H9 (cell line): ENCODE results near the gene MAP3K8. TPM values are rescaled to one million over a fixed set of nuclear protein-coding genes. Genes with fewer than 3 reads are reported as not detected.

ENCODE experiments used
- DNase-seq: peaks from one replicate; pipeline ENCODE4 v3.0.0-alpha.2; 2017
- H2AFZ ChIP-seq: one replicate; pipeline ENCODE4 v1.6.1; 2013; ENCODE audit warnings: mild to moderate bottlenecking, low read length, control low read depth, moderate library complexity
- H2AK5ac ChIP-seq: 2 replicates; pipeline ENCODE4 v1.6.1; 2013; ENCODE audit warnings: low read length, control low read depth, mixed read lengths; ENCODE audit not compliant: insufficient read length
- H2BK120ac ChIP-seq: one replicate; pipeline ENCODE4 v1.6.1; 2013; ENCODE audit warnings: low read depth, mild to moderate bottlenecking, low read length, control low read depth, inconsistent platforms; ENCODE audit not compliant: poor library complexity, severe bottlenecking
- H2BK12ac ChIP-seq: 2 replicates; pipeline ENCODE4 v1.6.1; 2013; ENCODE audit warnings: low read length, control low read depth, mixed read lengths, low read depth; ENCODE audit not compliant: insufficient read length
- H2BK15ac ChIP-seq: 2 replicates; pipeline ENCODE4 v1.6.1; 2013; ENCODE audit warnings: low read depth, low read length, control low read depth
- H2BK20ac ChIP-seq: one replicate; pipeline ENCODE4 v1.6.1; 2013; ENCODE audit warnings: low read depth, mild to moderate bottlenecking, low read length, control low read depth, inconsistent platforms; ENCODE audit not compliant: poor library complexity, severe bottlenecking
- H2BK5ac ChIP-seq: 2 replicates; pipeline ENCODE4 v1.6.1; 2013; ENCODE audit warnings: low read length, control low read depth, mixed read lengths; ENCODE audit not compliant: insufficient read length
- H3K14ac ChIP-seq: 2 replicates; pipeline ENCODE4 v1.6.1; 2013; ENCODE audit warnings: low read length, control low read depth; ENCODE audit not compliant: insufficient read depth
- H3K18ac ChIP-seq: 2 replicates; pipeline ENCODE4 v1.6.1; 2013; ENCODE audit warnings: low read depth, mild to moderate bottlenecking, mixed read lengths, low read length, control low read depth; ENCODE audit not compliant: insufficient read length
- H3K23ac ChIP-seq: 2 replicates; pipeline ENCODE4 v1.6.1; 2013; ENCODE audit warnings: low read length, control low read depth, mixed read lengths, low read depth; ENCODE audit not compliant: insufficient read length
- H3K23me2 ChIP-seq: 2 replicates; pipeline ENCODE4 v1.6.1; 2013; ENCODE audit warnings: low read depth, mild to moderate bottlenecking, mixed read lengths, low read length, control low read depth; ENCODE audit not compliant: insufficient read length, poor library complexity, severe bottlenecking
- H3K27ac ChIP-seq: 2 replicates; pipeline ENCODE4 v1.5.1; 2013; ENCODE audit warnings: low read length, control low read depth, mixed read lengths, low read depth; ENCODE audit not compliant: insufficient read length
- H3K27me3 ChIP-seq: 2 replicates; pipeline ENCODE4 v1.6.1; 2013; ENCODE audit warnings: low read length, control low read depth, inconsistent platforms; ENCODE audit not compliant: insufficient read depth
- H3K4ac ChIP-seq: 2 replicates; pipeline ENCODE4 v1.6.1; 2013; ENCODE audit warnings: low read depth, mild to moderate bottlenecking, control low read depth, inconsistent platforms, low read length, moderate library complexity
- H3K4me1 ChIP-seq: 2 replicates; pipeline ENCODE4 v1.6.1; 2013; ENCODE audit warnings: low read length, control low read depth, inconsistent platforms; ENCODE audit not compliant: insufficient read depth
- H3K4me2 ChIP-seq: 2 replicates; pipeline ENCODE4 v1.6.1; 2013; ENCODE audit warnings: low read length, control low read depth, mixed read lengths; ENCODE audit not compliant: insufficient read length, insufficient read depth
- H3K56ac ChIP-seq: 2 replicates; pipeline ENCODE4 v1.6.1; 2013; ENCODE audit warnings: low read depth, mild to moderate bottlenecking, mixed read lengths, low read length, control low read depth; ENCODE audit not compliant: insufficient read length
- H3K79me1 ChIP-seq: 2 replicates; pipeline ENCODE4 v1.6.1; 2013; ENCODE audit warnings: low read depth, mild to moderate bottlenecking, moderate library complexity, low read length, control low read depth, inconsistent platforms; ENCODE audit not compliant: insufficient read depth, poor library complexity, severe bottlenecking
- H3K79me2 ChIP-seq: 2 replicates; pipeline ENCODE4 v1.6.1; 2013; ENCODE audit warnings: low read length, control low read depth, inconsistent platforms; ENCODE audit not compliant: insufficient read depth
- H3K9ac ChIP-seq: 2 replicates; pipeline ENCODE4 v1.6.1; 2013; ENCODE audit warnings: low read length, control low read depth, mixed read lengths; ENCODE audit not compliant: insufficient read length; ENCODE audit errors: extremely low read depth
- H3K9me3 ChIP-seq: one replicate; pipeline ENCODE4 v1.6.1; 2013; ENCODE audit warnings: low read depth, low read length, inconsistent platforms; ENCODE audit not compliant: control insufficient read depth
- H3T11ph ChIP-seq: one replicate; pipeline ENCODE4 v1.6.1; 2013; ENCODE audit warnings: mild to moderate bottlenecking, low read length, control low read depth, inconsistent platforms
- H4K20me1 ChIP-seq: one replicate; pipeline ENCODE4 v1.6.1; 2013; ENCODE audit not compliant: control insufficient read depth, insufficient read length, insufficient read depth
- H4K5ac ChIP-seq: 2 replicates; pipeline ENCODE4 v1.6.1; 2013; ENCODE audit warnings: low read depth, mild to moderate bottlenecking, mixed read lengths, low read length, control low read depth; ENCODE audit not compliant: insufficient read length
- H4K8ac ChIP-seq: replicated peaks from 2 replicates; pipeline ENCODE4 v1.6.1; 2013; ENCODE audit warnings: low read length, control low read depth, mixed read lengths, low read depth; ENCODE audit not compliant: insufficient read length
- H4K91ac ChIP-seq: 2 replicates; pipeline ENCODE4 v1.6.1; 2013; ENCODE audit warnings: low read depth, mild to moderate bottlenecking, moderate library complexity, mixed read lengths, low read length, control low read depth; ENCODE audit not compliant: insufficient read length
- H3K27ac Mint-ChIP-seq, 3 experiments: 2 replicates in 2 of 3; 3 replicates in 1 of 3; pipeline ENCODE4 v1.8.0; 2020 to 2021; ENCODE audit warnings: mixed read lengths in 3 of 3, mild to moderate bottlenecking in 1 of 3, moderate library complexity in 1 of 3
- H3K27me3 Mint-ChIP-seq: 2 replicates; pipeline ENCODE4 v1.8.0; 2021; ENCODE audit warnings: low read depth, mild to moderate bottlenecking, moderate library complexity, mixed read lengths
- H3K36me3 Mint-ChIP-seq, 3 experiments: 2 replicates in 2 of 3; 3 replicates in 1 of 3; pipeline ENCODE4 v1.8.0; 2020 to 2021; ENCODE audit warnings: low read depth in 3 of 3, mixed read lengths in 3 of 3; ENCODE audit not compliant: insufficient read depth in 1 of 3
- H3K4me1 Mint-ChIP-seq, 2 experiments: 2 replicates each; pipeline ENCODE4 v1.8.0; 2020; ENCODE audit warnings: mixed read lengths in 2 of 2
- H3K4me3 Mint-ChIP-seq, 2 experiments: 2 replicates in 1 of 2; 3 replicates in 1 of 2; pipeline ENCODE4 v1.8.0; 2020 to 2021; ENCODE audit warnings: mild to moderate bottlenecking in 2 of 2, mixed read lengths in 2 of 2, moderate library complexity in 1 of 2
- H3K9me3 Mint-ChIP-seq, 2 experiments: 2 replicates in 1 of 2; 3 replicates in 1 of 2; pipeline ENCODE4 v1.8.0; 2020; ENCODE audit warnings: mild to moderate bottlenecking in 2 of 2, mixed read lengths in 2 of 2, moderate library complexity in 1 of 2
- total RNA-seq: library from RNA; stranded (reverse); gene quantifications from 2 replicates; pipeline ENCODE4 v1.2.1, GENCODE V29; 2021
- TF ChIP-seq, protein P1 (sequence below): fragments of 200-600 bp; sonication (generic); conservative IDR thresholded peaks from 3 replicates; pipeline ENCODE4 v1.8.0; 2021; ENCODE audit warnings: antibody characterized with exemption, mild to moderate bottlenecking

The MAP3K8 gene
- total RNA-seq, 1 experiment from 2014 or later = 3.5 TPM

DNA sequence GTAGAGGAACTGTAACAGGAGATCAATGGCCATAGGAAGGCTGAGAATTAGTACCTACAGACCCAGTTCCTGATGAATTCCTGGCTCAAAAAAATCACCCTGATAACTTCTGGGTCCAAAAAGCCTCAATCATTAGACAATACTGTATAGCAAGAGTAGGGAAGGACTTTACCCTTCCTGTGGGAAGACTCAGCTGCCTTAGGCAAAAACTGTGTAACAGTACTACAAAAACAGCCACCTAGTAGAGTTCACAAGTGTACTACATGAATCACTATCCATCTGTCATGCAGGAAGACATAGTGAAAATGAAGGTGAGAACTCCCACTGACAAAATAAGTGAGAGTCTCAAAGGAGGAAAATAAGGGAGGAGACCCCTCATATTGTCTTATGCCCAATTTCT, 47.6 kb downstream of the MAP3K8 start:
- Mint-ChIP-seq H3K27ac (no peak overlapping the region), H3K36me3 (peaks cover 8 to 29% (median 29%) of the 10 kb centered on the region in 3 experiments), H3K4me1 (peaks cover 15 to 18% of the 10 kb centered on the region in 2 experiments; a peak in 3 of 4 replicates), H3K27me3 (peaks cover under 1% of the 10 kb centered on the region; the same call in 1 of the 2 replicates), H3K4me3 (no peak overlapping the region), H3K9me3 (peaks cover 37 to 43% of the 10 kb centered on the region in 2 experiments)
- no peak overlapping the region for H2BK120ac ChIP-seq
- H3K9ac ChIP-seq = no peak overlapping the region
- no peak overlapping the region for H3K18ac ChIP-seq
- no peak overlapping the region for H4K8ac ChIP-seq
- H3K4ac ChIP-seq = no peak overlapping the region
- TF ChIP-seq, protein P1, sequence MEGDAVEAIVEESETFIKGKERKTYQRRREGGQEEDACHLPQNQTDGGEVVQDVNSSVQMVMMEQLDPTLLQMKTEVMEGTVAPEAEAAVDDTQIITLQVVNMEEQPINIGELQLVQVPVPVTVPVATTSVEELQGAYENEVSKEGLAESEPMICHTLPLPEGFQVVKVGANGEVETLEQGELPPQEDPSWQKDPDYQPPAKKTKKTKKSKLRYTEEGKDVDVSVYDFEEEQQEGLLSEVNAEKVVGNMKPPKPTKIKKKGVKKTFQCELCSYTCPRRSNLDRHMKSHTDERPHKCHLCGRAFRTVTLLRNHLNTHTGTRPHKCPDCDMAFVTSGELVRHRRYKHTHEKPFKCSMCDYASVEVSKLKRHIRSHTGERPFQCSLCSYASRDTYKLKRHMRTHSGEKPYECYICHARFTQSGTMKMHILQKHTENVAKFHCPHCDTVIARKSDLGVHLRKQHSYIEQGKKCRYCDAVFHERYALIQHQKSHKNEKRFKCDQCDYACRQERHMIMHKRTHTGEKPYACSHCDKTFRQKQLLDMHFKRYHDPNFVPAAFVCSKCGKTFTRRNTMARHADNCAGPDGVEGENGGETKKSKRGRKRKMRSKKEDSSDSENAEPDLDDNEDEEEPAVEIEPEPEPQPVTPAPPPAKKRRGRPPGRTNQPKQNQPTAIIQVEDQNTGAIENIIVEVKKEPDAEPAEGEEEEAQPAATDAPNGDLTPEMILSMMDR = no peak
- H4K20me1 ChIP-seq = no peaks in the 10 kb centered on the region
- no peak overlapping the region for H2AFZ ChIP-seq
- DNase-seq = no peak
- no peaks in the 10 kb centered on the region for H3K79me1 ChIP-seq
- H3K27me3 ChIP-seq = no peaks in the 10 kb centered on the region
- no peak overlapping the region for H3K14ac ChIP-seq
- no peak overlapping the region for H2BK15ac ChIP-seq
- H2BK5ac ChIP-seq = no peak overlapping the region
- no peak overlapping the region for H3K23ac ChIP-seq
- no peak overlapping the region for H3K27ac ChIP-seq
- no peak overlapping the region for H2AK5ac ChIP-seq
- no peak overlapping the region for H2BK12ac ChIP-seq
- no peak overlapping the region for H3K4me2 ChIP-seq
- no peak overlapping the region for H4K5ac ChIP-seq
- no peak overlapping the region for H3K56ac ChIP-seq
- no peak overlapping the region for H2BK20ac ChIP-seq
- H4K91ac ChIP-seq = no peak overlapping the region
- H3K79me2 ChIP-seq = no peaks in the 10 kb centered on the region
- no peaks in the 10 kb centered on the region for H3K23me2 ChIP-seq
- H3K9me3 ChIP-seq = no peaks in the 10 kb centered on the region
- H3K4me1 ChIP-seq = no peaks in the 10 kb centered on the region
- no peak overlapping the region for H3T11ph ChIP-seq
